AML-193 (cell line): ENCODE results near the gene OR51E2.

Experiments
- DNase-seq, 2 experiments: peaks; one replicate each; lab custom pipeline; 2025; lab: John Stamatoyannopoulos, UW

OR51E2 gene

GRCh38 chr11:4664183-4664582, 33.5 kb downstream of the OR51E2 start:
- no peak for DNase-seq

DNA sequence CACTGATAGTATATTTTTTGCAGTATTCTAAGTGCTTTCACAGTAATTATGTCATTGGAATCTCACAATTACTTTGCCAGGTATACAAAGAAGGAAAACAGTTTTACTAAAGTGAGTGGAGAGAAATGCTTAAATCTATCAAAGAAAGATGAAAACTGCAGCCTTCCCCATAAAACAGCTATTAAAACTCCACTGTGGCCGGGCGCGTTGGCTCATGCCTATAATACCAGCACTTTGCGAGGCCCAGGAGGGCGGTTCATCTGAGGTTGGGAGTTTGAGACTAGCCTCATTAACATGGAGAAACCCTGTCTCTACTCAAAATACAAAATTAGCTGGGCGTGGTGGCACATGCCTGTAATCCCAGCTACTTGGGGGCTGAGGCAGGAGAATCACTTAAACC, 34.8 kb downstream of the OR51E2 start:
- DNase-seq = no peak

DNA sequence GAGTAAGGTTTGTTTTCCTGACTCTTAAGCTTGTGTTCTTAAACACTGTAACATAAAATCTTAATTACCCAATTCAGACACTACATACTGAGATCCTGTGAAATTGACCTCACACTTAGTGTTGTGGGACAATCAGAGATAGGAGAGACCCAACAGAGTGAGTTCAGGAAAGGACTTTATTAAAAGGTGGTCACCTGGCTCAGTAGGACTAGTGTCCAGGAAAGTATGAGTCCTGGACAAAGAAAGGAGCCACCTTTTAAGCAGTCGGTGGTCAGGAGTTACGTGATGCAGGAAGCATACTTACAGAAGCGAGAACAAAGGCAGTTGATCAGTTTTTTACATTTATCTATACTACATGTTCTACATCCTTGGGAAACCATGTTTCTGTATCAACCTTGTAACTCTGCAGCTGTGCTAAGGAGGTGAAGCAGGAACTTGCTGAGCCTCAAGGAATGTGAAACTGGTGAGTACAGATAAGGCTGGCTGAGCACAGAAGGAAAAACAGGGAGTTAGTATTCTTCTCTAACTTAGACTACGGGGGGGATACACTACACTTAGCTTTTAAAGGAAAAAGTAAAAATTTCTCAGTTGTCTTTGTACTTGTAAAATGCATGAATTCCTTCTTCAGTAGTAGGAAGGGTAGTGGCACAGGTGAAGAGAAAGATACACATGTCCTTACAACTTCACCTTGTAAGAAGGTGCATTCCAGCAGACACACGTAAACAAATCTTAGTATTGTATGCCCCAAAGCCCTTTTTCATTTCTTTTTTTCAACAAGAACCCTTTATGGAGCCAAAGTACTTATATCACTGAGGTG, 38.8 kb downstream of the OR51E2 start:
- no peak for DNase-seq

- no peak for DNase-seq
Observed at GRCh38 chr11:4654635-4655369, 42.9 kb downstream of the OR51E2 start.

DNA sequence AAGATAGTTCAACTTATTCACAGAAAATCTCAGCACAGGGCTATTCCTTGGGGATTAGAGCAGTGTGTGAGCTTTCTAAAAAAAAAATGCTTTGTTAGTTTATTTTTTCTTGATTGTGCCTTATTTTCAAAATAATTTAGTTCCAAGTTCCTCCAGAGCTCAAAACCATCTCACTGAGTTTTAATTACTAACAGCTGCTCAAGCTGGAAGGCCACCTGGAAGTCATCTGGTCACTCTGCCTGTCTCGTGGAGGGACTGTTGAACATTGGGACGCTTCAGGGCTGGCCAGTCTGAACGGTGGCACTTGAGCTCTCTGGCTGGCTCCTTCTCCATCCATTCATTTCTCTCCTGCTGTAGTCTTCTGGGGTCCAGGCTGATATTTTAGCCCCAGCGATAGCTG, 49.9 kb downstream of the OR51E2 start:
- DNase-seq = no peak

DNA sequence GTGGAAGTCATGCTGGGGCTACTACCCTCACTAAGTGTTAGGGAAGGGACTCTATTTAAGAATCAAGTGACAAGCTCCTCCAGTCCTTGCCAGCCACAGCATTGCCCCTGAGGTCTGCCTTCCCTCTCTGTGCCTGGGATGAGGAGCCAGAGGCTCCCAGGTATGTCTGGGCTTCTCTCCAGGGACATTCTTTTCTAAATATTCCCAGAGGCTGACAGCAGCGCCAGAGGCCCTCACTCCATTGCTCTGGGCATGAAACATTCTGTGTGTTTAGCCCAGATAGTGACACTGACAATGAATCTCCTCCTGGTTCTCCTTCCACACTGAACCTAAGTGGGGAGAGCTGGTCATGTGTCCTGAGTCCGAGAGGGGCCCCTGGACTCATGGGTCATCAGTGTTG, 51.7 kb downstream of the OR51E2 start:
- no peak for DNase-seq

- DNase-seq = no peak
Observed at GRCh38 chr11:4644233-4644632, 53.4 kb downstream of the OR51E2 start.

- no peak for DNase-seq
Observed at GRCh38 chr11:4643682-4644081, 54.0 kb downstream of the OR51E2 start, which contains the start of gene OR51E1. Gene OR51E1 (plus strand): TSS chr11:4643982. CDS start chr11:4652527, 8,545 bp downstream.

DNA sequence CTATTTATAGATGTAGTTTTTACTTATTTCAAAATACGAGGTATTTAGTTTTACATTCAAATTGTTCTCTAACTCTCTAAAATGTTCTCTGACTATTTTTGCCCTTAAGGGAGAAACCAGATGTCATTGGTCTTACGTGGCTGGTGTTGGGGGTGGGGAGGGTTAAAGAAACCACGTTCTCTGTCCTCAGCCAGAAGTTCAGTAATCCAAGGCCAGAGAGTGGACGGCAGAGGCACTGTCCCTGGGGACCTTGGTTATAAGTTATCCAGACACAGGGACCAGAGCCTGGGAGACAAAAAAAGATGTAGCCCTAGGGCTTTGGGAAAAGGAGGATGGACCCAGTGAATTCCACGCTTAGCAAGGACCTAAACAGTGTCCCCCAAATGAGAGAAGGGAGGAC, 54.6 kb downstream of the OR51E2 start:
- DNase-seq = no peak

DNA sequence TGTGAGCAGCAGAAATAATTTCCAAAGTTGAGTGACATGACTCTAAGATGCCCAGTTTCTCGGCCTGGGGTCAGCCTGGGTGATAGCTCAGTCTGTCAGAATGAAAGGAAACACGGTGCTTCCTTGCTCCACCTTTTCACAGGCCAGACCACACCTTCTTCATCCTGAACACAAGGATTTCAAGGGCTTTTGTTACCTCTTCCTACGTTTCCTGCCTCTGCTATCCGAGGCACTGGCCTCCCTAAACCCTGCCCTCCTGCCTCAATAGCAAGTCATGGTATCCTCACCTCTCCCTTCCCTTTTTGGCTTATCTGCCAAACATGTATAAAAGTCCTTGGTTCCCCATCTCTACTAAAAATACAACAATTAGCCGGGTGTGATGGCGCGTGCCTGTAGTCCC, 55.6 kb downstream of the OR51E2 start:
- DNase-seq = no peak

DNA sequence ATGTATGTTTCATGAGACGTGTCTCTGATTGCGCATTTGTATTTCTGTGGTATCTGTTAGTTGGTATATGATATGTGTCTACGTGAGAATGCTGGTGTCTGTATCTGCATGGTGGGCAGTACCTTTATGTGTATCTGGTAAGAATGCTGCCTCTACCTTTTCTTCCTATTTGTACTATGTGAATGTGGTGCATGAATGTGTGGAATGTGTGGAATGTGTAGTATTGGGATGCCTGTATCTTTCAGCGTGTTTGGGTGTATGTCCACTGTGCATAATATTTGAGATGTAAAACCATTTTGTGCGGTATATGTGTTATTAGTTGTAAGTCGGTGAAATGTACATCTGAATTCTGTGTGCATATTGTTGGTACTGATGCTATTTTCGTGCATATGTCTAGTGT, 56.2 kb downstream of the OR51E2 start:
- DNase-seq = no peak

- no peak for DNase-seq
Observed at GRCh38 chr11:4639931-4640330, 57.7 kb downstream of the OR51E2 start.

- no peak for DNase-seq
Observed at GRCh38 chr11:4637662-4638047, 60.0 kb downstream of the OR51E2 start.

DNA sequence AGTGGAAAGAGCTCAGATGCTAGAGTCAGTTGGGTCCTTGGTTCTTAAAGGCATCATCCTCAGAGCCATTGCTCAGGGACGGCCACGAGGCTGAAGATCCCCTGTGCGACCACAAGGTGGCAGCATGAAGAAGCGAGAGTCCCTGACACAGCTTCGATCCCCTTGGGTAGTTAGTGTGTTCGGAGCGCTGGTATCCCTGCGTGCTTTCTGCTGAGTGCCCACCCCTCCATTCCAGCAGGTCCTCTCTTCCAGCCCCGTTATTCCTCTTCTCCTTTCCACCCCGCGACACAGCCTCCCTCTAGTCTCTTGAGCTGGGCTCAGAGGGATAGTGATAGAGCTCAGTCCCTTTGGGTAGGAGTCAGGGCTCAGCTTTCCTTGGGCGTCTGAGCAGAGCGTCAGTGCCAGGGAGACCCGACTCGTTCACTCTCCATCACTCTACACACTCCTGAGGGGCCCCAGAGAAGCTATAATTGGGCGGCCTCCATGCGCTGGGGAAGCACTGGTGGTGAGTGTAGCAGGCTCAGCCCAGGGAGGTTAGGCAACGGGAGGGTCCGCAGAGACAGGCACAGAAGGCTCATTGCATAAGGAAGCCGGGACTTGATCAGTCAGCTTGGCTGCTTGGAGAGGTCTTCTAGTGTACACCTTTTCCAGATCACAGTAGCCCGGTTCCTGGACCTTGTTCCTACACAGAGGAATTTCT, 60.5 kb downstream of the OR51E2 start, which contains the start of gene OR51D1:
OR51D1 (plus strand) TSS at position 516 of the 700 bp plus-strand sequence. CDS start 2,314 bp downstream, outside the sequence.
- peak; percentile 26 to 44 for DNase-seq

DNA sequence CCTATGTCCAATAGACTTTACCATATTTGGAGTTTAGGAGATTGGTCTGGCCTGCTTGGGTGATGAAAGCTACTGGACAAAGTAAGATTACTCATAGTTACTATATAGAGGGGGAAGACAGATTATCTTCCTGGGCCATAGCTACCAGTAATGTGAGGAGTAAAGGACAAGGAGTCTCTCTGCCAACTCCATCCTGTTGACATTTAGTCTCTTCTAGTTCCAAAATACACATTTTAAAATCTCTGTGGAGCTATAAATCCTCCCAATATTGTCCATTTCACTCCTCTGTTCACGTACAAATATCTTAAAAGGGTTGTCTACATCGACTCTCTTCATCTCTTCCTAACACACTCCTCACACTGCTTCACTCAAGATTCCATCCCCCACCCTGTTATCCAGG, 61.5 kb downstream of the OR51E2 start:
- DNase-seq = no peak
